HG03196 (cell line): ENCODE data around the gene VPS18.
A peak's percentile ranks its signal among the peaks of the same experiment; 100 is the strongest.
"Not testable (repeated sequence)": the region's sequence is repeated elsewhere in the genome, so short reads cannot be mapped to it uniquely, and the experiment has no call there.

Source experiments
- ATAC-seq: cut with Tn5 transposase; IDR thresholded peaks from one replicate; pipeline ENCODE4 v1.9.1; 2021; ENCODE audit not compliant: unreplicated experiment

VPS18 gene

GRCh38 chr15:40893733-40894680 lies at the start of gene VPS18:
Gene VPS18, plus strand, starts transcription at chr15:40894450. Its CDS starts 319 bp downstream, at chr15:40894769.
- peak; percentile 74 for ATAC-seq

GRCh38 chr15:40844696-40845030 lies 49.6 kb upstream of the VPS18 start:
- no peak for ATAC-seq

- ATAC-seq = no peak
Observed at GRCh38 chr15:40845036-40845435, 49.2 kb upstream of the VPS18 start.

GRCh38 chr15:40845511-40846284 lies 48.6 kb upstream of the VPS18 start:
- ATAC-seq = no peak

- ATAC-seq = no peak
Observed at GRCh38 chr15:40846841-40847222, 47.4 kb upstream of the VPS18 start.

- ATAC-seq = no peak
Observed at GRCh38 chr15:40847223-40847961, 46.9 kb upstream of the VPS18 start.

GRCh38 chr15:40850576-40851112 lies 43.6 kb upstream of the VPS18 start:
- ATAC-seq = no peak

GRCh38 chr15:40852529-40852928 lies 41.7 kb upstream of the VPS18 start:
- ATAC-seq = no peak

- ATAC-seq = no peak
Observed at GRCh38 chr15:40853241-40853890, 40.9 kb upstream of the VPS18 start.

- ATAC-seq = no peak
Observed at GRCh38 chr15:40854161-40854560, 40.1 kb upstream of the VPS18 start.

- no peak for ATAC-seq
Observed at GRCh38 chr15:40855706-40856234, 38.5 kb upstream of the VPS18 start.

GRCh38 chr15:40856746-40857145 lies 37.5 kb upstream of the VPS18 start:
- ATAC-seq = no peak

- no peak for ATAC-seq
Observed at GRCh38 chr15:40857601-40858341, 36.5 kb upstream of the VPS18 start.

- no peak for ATAC-seq
Observed at GRCh38 chr15:40858706-40859105, 35.5 kb upstream of the VPS18 start.

GRCh38 chr15:40859206-40859851 lies 34.9 kb upstream of the VPS18 start:
- no peak for ATAC-seq

- not testable (repeated sequence) for ATAC-seq
Observed at GRCh38 chr15:40861147-40861546, 33.1 kb upstream of the VPS18 start.

GRCh38 chr15:40863660-40864270 lies 30.5 kb upstream of the VPS18 start:
- ATAC-seq = no peak

- ATAC-seq = no peak
Observed at GRCh38 chr15:40867199-40867598, 27.1 kb upstream of the VPS18 start.

- ATAC-seq = no peak
Observed at GRCh38 chr15:40869686-40870085, 24.6 kb upstream of the VPS18 start.
